Activated B cell treated with CpG ODN at 0.5 μM for 24 hours (primary cell): ENCODE data around the gene TMEM255B. TPM values are rescaled to one million over a fixed set of nuclear protein-coding genes. Genes with fewer than 3 reads are reported as not detected.

Source experiments
- ATAC-seq: fragments of 200-7000 bp; cut with Tn5 transposase; one replicate; pipeline ENCODE4 v1.10.0; 2021; ENCODE audit warnings: low read depth, mild to moderate bottlenecking, moderate library complexity
- CTCF ChIA-PET: fragments of 350-600 bp; sonication (Branson Sonifier 250); formaldehyde crosslinking; loops from one replicate; lab custom pipeline; 2021; ENCODE audit warnings: antibody characterized with exemption; lab: Charles Lee
- POLR2A ChIA-PET: fragments of 350-600 bp; sonication (Branson Sonifier 250); formaldehyde crosslinking; loops from one replicate; lab custom pipeline; 2021; ENCODE audit warnings: antibody characterized with exemption; lab: Charles Lee
- DNase-seq: peaks from one replicate; pipeline ENCODE4 v3.0.0; 2022
- H3K27ac Mint-ChIP-seq: one replicate; pipeline ENCODE4 v1.8.0; 2020; ENCODE audit warnings: mixed read lengths
- H3K27me3 Mint-ChIP-seq: one replicate; pipeline ENCODE4 v1.8.0; 2021; ENCODE audit warnings: mixed read lengths
- H3K36me3 Mint-ChIP-seq: one replicate; pipeline ENCODE4 v1.8.0; 2021; ENCODE audit warnings: low read depth, mixed read lengths
- H3K4me1 Mint-ChIP-seq: one replicate; pipeline ENCODE4 v1.8.0; 2021; ENCODE audit warnings: mixed read lengths
- H3K4me3 Mint-ChIP-seq: one replicate; pipeline ENCODE4 v1.8.0; 2020; ENCODE audit warnings: mild to moderate bottlenecking, mixed read lengths
- H3K9me3 Mint-ChIP-seq: one replicate; pipeline ENCODE4 v1.8.0; 2020; ENCODE audit warnings: mixed read lengths
- CTCF ChIP-seq: fragments of 200-600 bp; IDR thresholded peaks from one replicate; pipeline ENCODE4 v1.8.0; 2022; ENCODE audit warnings: antibody characterized with exemption, mild to moderate bottlenecking
- intact Hi-C: fragments of 100-400 bp; cut with micrococcal nuclease; formaldehyde crosslinking; loops from one replicate; pipeline ENCODE4 v1.15.1; 2024
- total RNA-seq: library from RNA; stranded (reverse); gene quantifications from 2 replicates; pipeline ENCODE4 v1.2.3, GENCODE V29; 2022

Gene TMEM255B
- total RNA-seq, 1 donor from 2014 or later, result 6.2 TPM

DNA sequence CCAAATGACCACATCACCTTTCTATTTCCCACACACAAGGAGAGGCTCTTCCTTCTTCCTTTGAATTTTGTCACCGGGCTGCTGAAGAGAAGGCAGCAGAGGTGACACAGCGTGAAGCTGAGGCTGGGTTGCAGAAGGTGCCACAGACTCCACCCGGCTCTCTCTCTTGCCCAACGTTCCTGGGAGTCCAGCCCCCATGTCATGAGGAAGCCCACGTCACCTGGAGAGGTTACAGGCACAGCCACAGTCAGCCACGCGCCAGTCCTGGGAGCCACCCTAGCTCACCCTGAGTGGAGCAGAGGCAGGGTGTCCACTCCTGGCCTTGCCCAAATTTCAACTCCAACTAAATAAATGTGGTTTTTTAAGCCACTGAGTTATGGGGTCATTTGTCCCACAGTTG lies 4.8 kb upstream of the TMEM255B start:
- H3K36me3 Mint-ChIP-seq, result no peaks in the 10 kb centered on the region
- POLR2A ChIA-PET, result no interaction called here

DNA sequence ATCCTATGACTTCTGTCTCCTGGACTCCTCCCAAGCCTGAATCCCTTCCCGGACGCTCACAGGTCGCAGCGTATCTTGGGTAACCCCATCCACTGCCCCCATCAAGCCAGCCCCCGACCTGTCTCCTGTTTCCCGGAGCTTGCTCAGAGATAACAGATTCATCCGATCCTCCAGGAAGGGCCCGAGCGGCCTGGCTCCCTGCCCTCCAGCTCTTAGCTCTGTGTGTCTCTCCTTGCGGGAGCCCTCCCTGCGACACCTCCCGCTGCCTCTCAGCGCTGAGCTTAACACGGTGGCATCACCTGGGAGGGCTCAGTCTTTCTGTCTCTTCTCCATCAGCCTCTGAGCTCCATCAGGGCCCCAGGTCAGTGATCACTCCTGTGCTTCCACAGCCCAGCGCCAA lies 4.3 kb upstream of the TMEM255B start:
- DNase-seq (no peak), ATAC-seq (no peak)
- TF ChIP-seq CTCF, result no peak
- POLR2A ChIA-PET, result no interaction called here
- intact Hi-C loops, result no loop called here
- H3K36me3 Mint-ChIP-seq, result no peaks in the 10 kb centered on the region
- H3K4me3 Mint-ChIP-seq, result no peak overlapping the region
- H3K27me3 Mint-ChIP-seq, result peaks cover 4% of the 10 kb centered on the region
- CTCF ChIA-PET, result no interaction called here
- H3K27ac Mint-ChIP-seq, result no peak overlapping the region
- peaks cover 5% of the 10 kb centered on the region for H3K9me3 Mint-ChIP-seq
- H3K4me1 Mint-ChIP-seq, result peaks cover 14% of the 10 kb centered on the region

More for the DNA sequence above, 4.8 kb upstream of the TMEM255B start:
- no peak for DNase-seq
- H3K4me3 Mint-ChIP-seq, result no peak overlapping the region
- ATAC-seq, result no peak
- H3K27ac Mint-ChIP-seq, result no peak overlapping the region
- no peaks in the 10 kb centered on the region for H3K27me3 Mint-ChIP-seq
- CTCF ChIA-PET, result no interaction called here
- no peak for TF ChIP-seq CTCF
- H3K9me3 Mint-ChIP-seq, result peaks cover 5% of the 10 kb centered on the region
- intact Hi-C loops, result no loop called here
- H3K4me1 Mint-ChIP-seq, result peaks cover 10% of the 10 kb centered on the region

- Mint-ChIP-seq H3K27ac (no peak overlapping the region), H3K9me3 (no peaks in the 10 kb centered on the region), H3K36me3 (no peaks in the 10 kb centered on the region), H3K4me1 (peaks cover 19% of the 10 kb centered on the region), H3K27me3 (peaks cover 18% of the 10 kb centered on the region), H3K4me3 (no peak overlapping the region)
- ATAC-seq (no peak), DNase-seq (no peak)
- CTCF ChIA-PET, result no interaction called here
- POLR2A ChIA-PET, result no interaction called here
- TF ChIP-seq CTCF, result no peak
- intact Hi-C loops, result no loop called here
Observed at GRCh38 chr13:113756441-113757097, 2.5 kb upstream of the TMEM255B start.

DNA sequence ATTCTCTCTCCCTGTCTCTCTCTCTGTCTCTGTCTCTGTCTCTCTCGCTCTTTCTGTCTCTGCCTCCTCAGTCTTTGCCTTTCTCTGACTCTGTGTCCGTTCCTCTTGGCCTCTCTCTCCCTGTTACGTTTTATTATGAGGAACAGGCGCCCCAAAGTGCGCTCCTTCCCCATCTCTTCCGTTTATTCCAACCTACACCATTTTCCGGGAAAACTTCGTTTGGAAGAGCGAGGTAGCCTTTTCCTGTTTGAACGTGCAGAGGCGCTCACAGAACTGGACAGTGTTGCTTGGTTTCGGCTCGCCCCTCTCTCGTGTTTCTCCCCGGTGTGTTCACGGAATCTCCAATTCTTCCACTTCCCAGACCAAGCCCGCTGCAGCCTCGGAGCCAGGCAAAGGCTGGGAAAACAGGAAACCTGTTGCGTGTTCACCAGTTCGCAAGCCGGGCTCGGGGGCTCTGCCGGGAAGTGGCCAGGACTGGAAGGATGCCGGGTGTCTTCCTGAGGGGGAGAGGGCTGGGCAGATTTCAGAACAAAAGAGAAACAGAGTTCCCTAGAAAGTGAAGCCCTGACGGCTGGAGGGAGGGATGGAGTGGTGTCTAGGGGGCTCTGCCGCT lies 605 bp downstream of the TMEM255B start:
- ATAC-seq (no peak), DNase-seq (no peak)
- no peak for TF ChIP-seq CTCF
- peak overlapping the region; percentile 82 for H3K4me3 Mint-ChIP-seq
- no peaks in the 10 kb centered on the region for H3K36me3 Mint-ChIP-seq
- CTCF ChIA-PET, result no interaction called here
- peaks cover 29% of the 10 kb centered on the region for H3K27me3 Mint-ChIP-seq
- intact Hi-C loops, result loop anchor here (2.0 kb wide), 2 partner anchors 27 to 55 kb away; no protein-coding TSS in a partner anchor
- peaks cover 19% of the 10 kb centered on the region for H3K4me1 Mint-ChIP-seq
- POLR2A ChIA-PET, result interaction anchor here (1.2 kb wide), 1 partner anchor 389 kb away, joined by 3 read pairs; no protein-coding TSS in a partner anchor
- peak overlapping the region; percentile 33 for H3K27ac Mint-ChIP-seq
- H3K9me3 Mint-ChIP-seq, result no peaks in the 10 kb centered on the region

DNA sequence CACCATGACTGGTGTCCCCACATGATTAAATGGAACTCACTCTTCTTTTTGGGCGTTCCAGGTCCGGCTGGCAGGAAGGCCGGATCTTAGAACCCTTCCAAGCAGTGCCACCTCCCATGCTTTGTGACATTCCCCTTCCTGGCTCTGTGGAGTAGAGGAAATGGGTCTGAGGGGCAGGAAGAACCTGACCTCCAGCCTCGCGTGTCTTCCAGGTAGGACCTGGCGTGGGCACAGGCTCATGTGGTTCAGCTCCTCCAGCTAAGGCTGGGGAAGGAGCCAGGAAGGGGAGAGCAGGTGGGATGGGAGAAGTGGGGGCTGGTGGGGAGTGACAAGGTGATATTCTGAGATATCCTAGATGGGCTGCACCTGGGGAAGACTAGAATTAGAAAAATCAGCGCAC lies 2.1 kb downstream of the TMEM255B start:
- Mint-ChIP-seq H3K9me3 (no peaks in the 10 kb centered on the region), H3K27me3 (peaks cover 31% of the 10 kb centered on the region), H3K4me1 (peaks cover 19% of the 10 kb centered on the region), H3K36me3 (no peaks in the 10 kb centered on the region), H3K4me3 (no peak overlapping the region), H3K27ac (no peak overlapping the region)
- ChIA-PET CTCF (no interaction called here), POLR2A (no interaction called here)
- no peak for TF ChIP-seq CTCF
- ATAC-seq (no peak), DNase-seq (no peak)
- intact Hi-C loops, result no loop called here
